GM12878 (cell line): ENCODE measurements around the gene AFF1. TPM values are rescaled to one million over a fixed set of nuclear protein-coding genes. Genes with fewer than 3 reads are reported as not detected.
A peak's percentile ranks its signal among the peaks of the same experiment; 100 is the strongest.

Experiments
- CREB1 ChIP-seq: IDR thresholded peaks from 2 replicates; pipeline ENCODE4 v1.6.1; 2012; ENCODE audit warnings: low read depth, mild to moderate bottlenecking, inconsistent platforms
- ETV6 ChIP-seq, 2 experiments: fragments of 450-650 bp in 1 of 2; IDR thresholded peaks in 1 of 2; conservative IDR thresholded peaks in 1 of 2; 2 replicates each; pipeline ENCODE4 v1.6.1; 2014; ENCODE audit warnings: antibody characterized with exemption in 1 of 2, borderline replicate concordance in 1 of 2, low read depth in 1 of 2, mild to moderate bottlenecking in 1 of 2, moderate library complexity in 1 of 2
- IRF4 ChIP-seq: IDR thresholded peaks from 2 replicates; pipeline ENCODE4 v1.6.1; 2011; ENCODE audit warnings: low read depth, low read length
- MEF2B ChIP-seq: fragments of 450-650 bp; IDR thresholded peaks from 2 replicates; pipeline ENCODE4 v1.6.1; 2018; ENCODE audit warnings: mild to moderate bottlenecking, moderate library complexity; ENCODE audit not compliant: partially characterized antibody, poor library complexity, severe bottlenecking
- NBN ChIP-seq: fragments of 450-650 bp; IDR thresholded peaks from 2 replicates; pipeline ENCODE4 v1.6.1; 2016
- NFIC ChIP-seq: IDR thresholded peaks from 2 replicates; pipeline ENCODE4 v1.6.1; 2012; ENCODE audit warnings: low read depth, mild to moderate bottlenecking, inconsistent platforms, low read length, moderate library complexity
- RELA ChIP-seq: fragments of 450-650 bp; IDR thresholded peaks from 2 replicates; pipeline ENCODE4 v1.8.0; 2014; ENCODE audit warnings: borderline replicate concordance; ENCODE audit not compliant: partially characterized antibody
- TCF12 ChIP-seq: IDR thresholded peaks from 2 replicates; pipeline ENCODE4 v1.6.1; 2011; ENCODE audit warnings: low read depth, mild to moderate bottlenecking, low read length
- TCF3 ChIP-seq: IDR thresholded peaks from 2 replicates; pipeline ENCODE4 v1.6.1; 2012; ENCODE audit warnings: low read depth, mild to moderate bottlenecking, low read length, borderline replicate concordance; ENCODE audit not compliant: insufficient read depth
- YY1 ChIP-seq: IDR thresholded peaks from 2 replicates; pipeline ENCODE4 v1.6.1; 2011; ENCODE audit warnings: low read depth, mild to moderate bottlenecking, low read length
- ZBED1 ChIP-seq: IDR thresholded peaks from 2 replicates; pipeline ENCODE4 v1.6.1; 2016; ENCODE audit warnings: borderline replicate concordance
- polyA plus RNA-seq, 11 experiments: library from polyadenylated mRNA; depleted of rRNA in 4 of 11; unstranded in 6 of 11; stranded (reverse) in 5 of 11; fragments of >200 nt; fragmentation: Nextera tagmentation in 4 of 11; fragmentation: Illumina TruSeq in 1 of 11; extraction: Ambion mirVana in 4 of 11; extraction: Trizol in 1 of 11; gene quantifications; 1 replicate in 1 of 11; 2 replicates in 10 of 11; pipeline versions ENCODE4 v1.2.1 to v1.2.3, GENCODE V29; 2011 to 2016; ENCODE audit warnings: inconsistent platforms in 2 of 11, missing spikeins in 2 of 11, low read depth in 1 of 11
- total RNA-seq, 4 experiments: library from RNA; depleted of rRNA in 3 of 4; stranded (reverse); fragments of >200 nt in 3 of 4; fragmentation: Illumina TruSeq in 1 of 4; extraction: Trizol in 1 of 4; gene quantifications; 2 replicates each; pipeline versions ENCODE4 v1.2.1 to v1.2.3, GENCODE V29; 2013 to 2021
- TF ChIP-seq, protein P1 (sequence below): fragments of 450-650 bp; IDR thresholded peaks from 2 replicates; pipeline ENCODE4 v1.6.1; 2017; ENCODE audit warnings: antibody characterized with exemption, mild to moderate bottlenecking, moderate library complexity
- TF ChIP-seq, protein P2 (sequence below), 3 experiments: IDR thresholded peaks in 2 of 3; conservative IDR thresholded peaks in 1 of 3; 2 replicates each; pipeline ENCODE4 v1.5.1; 2011; ENCODE audit warnings: low read depth in 3 of 3, low read length in 3 of 3, mild to moderate bottlenecking in 3 of 3, control low read depth in 2 of 3, moderate library complexity in 2 of 3, inconsistent platforms in 1 of 3, mixed read lengths in 1 of 3; ENCODE audit not compliant: control insufficient read depth in 2 of 3, insufficient read depth in 1 of 3; ENCODE audit errors: extremely low read depth in 1 of 3
- TF ChIP-seq, protein P3 (sequence below): fragments of 450-650 bp; conservative IDR thresholded peaks from 2 replicates; pipeline ENCODE4 v1.6.1; 2017; ENCODE audit warnings: mild to moderate bottlenecking, moderate library complexity
- TF ChIP-seq, protein P4 (sequence below): IDR thresholded peaks from 2 replicates; pipeline ENCODE4 v1.6.1; 2011; ENCODE audit warnings: mild to moderate bottlenecking, low read depth, low read length, moderate library complexity; ENCODE audit not compliant: insufficient replicate concordance
- TF ChIP-seq, protein P5 (sequence below): fragments of 450-650 bp; IDR thresholded peaks from 2 replicates; pipeline ENCODE4 v1.6.1; 2017; ENCODE audit warnings: mild to moderate bottlenecking

AFF1 gene
- total and polyA plus RNA-seq, 10 of the 15 experiments (the other 5 are each of a cell fraction or from before 2014, with no cell fraction given), result 3.5 to 56.1 (median 21.5) TPM

DNA sequence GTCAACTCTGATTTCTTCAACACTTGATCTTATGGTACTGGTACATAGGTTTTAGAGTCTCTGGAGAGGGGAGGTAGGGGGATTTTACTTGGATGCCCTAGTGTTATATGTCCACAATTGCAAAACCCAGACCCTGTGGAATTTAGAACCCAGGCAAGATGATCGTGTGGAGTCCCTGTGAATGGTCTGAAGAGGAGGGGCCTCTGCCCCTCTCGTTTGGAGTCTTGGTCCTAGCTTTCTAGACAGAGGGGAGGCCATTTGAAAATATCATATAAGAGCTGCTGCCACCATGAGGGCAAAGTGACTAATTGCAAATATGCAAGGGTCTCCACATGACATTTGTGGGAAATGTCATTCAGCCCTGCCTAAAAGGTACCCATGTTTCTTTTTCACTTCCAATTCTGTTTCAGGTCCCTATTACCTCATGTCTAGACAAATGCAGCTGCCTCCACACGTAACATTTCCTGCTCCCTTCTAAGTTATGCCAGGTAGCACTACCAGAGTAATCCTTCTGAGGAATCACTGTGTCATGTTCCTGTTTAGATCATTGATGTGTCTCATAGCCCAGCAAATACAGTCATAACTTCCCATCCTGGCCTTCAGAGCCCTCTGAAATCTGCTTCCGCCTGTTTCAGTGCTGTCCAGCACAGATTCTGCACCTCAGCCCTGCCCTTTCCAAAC, 158.8 kb downstream of the AFF1 start (continued):
- TF ChIP-seq, protein P1, sequence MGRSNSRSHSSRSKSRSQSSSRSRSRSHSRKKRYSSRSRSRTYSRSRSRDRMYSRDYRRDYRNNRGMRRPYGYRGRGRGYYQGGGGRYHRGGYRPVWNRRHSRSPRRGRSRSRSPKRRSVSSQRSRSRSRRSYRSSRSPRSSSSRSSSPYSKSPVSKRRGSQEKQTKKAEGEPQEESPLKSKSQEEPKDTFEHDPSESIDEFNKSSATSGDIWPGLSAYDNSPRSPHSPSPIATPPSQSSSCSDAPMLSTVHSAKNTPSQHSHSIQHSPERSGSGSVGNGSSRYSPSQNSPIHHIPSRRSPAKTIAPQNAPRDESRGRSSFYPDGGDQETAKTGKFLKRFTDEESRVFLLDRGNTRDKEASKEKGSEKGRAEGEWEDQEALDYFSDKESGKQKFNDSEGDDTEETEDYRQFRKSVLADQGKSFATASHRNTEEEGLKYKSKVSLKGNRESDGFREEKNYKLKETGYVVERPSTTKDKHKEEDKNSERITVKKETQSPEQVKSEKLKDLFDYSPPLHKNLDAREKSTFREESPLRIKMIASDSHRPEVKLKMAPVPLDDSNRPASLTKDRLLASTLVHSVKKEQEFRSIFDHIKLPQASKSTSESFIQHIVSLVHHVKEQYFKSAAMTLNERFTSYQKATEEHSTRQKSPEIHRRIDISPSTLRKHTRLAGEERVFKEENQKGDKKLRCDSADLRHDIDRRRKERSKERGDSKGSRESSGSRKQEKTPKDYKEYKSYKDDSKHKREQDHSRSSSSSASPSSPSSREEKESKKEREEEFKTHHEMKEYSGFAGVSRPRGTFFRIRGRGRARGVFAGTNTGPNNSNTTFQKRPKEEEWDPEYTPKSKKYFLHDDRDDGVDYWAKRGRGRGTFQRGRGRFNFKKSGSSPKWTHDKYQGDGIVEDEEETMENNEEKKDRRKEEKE, result no peak
- no peak for TF ChIP-seq MEF2B
- TF ChIP-seq RELA, result no peak
- TF ChIP-seq ZBED1, result no peak
- TF ChIP-seq IRF4, result no peak
- TF ChIP-seq TCF12, result 0 out of 2 replicates have a peak, but pooled peaks have one; percentile 17
- peak; percentile 63; the same call in 1 of the 2 replicates for TF ChIP-seq CREB1
- TF ChIP-seq NBN, result no peak
- TF ChIP-seq, protein P2, sequence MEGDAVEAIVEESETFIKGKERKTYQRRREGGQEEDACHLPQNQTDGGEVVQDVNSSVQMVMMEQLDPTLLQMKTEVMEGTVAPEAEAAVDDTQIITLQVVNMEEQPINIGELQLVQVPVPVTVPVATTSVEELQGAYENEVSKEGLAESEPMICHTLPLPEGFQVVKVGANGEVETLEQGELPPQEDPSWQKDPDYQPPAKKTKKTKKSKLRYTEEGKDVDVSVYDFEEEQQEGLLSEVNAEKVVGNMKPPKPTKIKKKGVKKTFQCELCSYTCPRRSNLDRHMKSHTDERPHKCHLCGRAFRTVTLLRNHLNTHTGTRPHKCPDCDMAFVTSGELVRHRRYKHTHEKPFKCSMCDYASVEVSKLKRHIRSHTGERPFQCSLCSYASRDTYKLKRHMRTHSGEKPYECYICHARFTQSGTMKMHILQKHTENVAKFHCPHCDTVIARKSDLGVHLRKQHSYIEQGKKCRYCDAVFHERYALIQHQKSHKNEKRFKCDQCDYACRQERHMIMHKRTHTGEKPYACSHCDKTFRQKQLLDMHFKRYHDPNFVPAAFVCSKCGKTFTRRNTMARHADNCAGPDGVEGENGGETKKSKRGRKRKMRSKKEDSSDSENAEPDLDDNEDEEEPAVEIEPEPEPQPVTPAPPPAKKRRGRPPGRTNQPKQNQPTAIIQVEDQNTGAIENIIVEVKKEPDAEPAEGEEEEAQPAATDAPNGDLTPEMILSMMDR (IDR thresholded peaks at IDR 0.05 in 2 of 3, conservative IDR thresholded peaks at IDR 0.05 in 1 of 3; ENCODE audit: control insufficient read depth in 2 of 3, extremely low read depth in 1 of 3, insufficient read depth in 1 of 3, low read depth in 3 of 3, low read length in 3 of 3), result peak; percentile 62 to 78 (median 64)
- peak in 1 of 2 experiments; percentile 61; a peak in 2 of 4 replicates for TF ChIP-seq ETV6 (conservative IDR thresholded peaks at IDR 0.05 in 1 of 2, IDR thresholded peaks at IDR 0.05 in 1 of 2; ENCODE audit: borderline replicate concordance in 1 of 2, low read depth in 1 of 2)
- no peak for TF ChIP-seq TCF3
- TF ChIP-seq, protein P3, sequence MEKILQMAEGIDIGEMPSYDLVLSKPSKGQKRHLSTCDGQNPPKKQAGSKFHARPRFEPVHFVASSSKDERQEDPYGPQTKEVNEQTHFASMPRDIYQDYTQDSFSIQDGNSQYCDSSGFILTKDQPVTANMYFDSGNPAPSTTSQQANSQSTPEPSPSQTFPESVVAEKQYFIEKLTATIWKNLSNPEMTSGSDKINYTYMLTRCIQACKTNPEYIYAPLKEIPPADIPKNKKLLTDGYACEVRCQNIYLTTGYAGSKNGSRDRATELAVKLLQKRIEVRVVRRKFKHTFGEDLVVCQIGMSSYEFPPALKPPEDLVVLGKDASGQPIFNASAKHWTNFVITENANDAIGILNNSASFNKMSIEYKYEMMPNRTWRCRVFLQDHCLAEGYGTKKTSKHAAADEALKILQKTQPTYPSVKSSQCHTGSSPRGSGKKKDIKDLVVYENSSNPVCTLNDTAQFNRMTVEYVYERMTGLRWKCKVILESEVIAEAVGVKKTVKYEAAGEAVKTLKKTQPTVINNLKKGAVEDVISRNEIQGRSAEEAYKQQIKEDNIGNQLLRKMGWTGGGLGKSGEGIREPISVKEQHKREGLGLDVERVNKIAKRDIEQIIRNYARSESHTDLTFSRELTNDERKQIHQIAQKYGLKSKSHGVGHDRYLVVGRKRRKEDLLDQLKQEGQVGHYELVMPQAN, result no peak
- no peak for TF ChIP-seq NFIC
- TF ChIP-seq, protein P4, sequence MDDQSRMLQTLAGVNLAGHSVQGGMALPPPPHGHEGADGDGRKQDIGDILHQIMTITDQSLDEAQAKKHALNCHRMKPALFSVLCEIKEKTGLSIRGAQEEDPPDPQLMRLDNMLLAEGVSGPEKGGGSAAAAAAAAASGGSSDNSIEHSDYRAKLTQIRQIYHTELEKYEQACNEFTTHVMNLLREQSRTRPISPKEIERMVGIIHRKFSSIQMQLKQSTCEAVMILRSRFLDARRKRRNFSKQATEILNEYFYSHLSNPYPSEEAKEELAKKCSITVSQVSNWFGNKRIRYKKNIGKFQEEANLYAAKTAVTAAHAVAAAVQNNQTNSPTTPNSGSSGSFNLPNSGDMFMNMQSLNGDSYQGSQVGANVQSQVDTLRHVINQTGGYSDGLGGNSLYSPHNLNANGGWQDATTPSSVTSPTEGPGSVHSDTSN, result no peak
- TF ChIP-seq, protein P5, sequence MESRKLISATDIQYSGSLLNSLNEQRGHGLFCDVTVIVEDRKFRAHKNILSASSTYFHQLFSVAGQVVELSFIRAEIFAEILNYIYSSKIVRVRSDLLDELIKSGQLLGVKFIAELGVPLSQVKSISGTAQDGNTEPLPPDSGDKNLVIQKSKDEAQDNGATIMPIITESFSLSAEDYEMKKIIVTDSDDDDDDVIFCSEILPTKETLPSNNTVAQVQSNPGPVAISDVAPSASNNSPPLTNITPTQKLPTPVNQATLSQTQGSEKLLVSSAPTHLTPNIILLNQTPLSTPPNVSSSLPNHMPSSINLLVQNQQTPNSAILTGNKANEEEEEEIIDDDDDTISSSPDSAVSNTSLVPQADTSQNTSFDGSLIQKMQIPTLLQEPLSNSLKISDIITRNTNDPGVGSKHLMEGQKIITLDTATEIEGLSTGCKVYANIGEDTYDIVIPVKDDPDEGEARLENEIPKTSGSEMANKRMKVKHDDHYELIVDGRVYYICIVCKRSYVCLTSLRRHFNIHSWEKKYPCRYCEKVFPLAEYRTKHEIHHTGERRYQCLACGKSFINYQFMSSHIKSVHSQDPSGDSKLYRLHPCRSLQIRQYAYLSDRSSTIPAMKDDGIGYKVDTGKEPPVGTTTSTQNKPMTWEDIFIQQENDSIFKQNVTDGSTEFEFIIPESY, result no peak
- peak; percentile 81 for TF ChIP-seq YY1
